Stimulated activated CD4-positive, alpha-beta T cell treated with anti-CD3 and anti-CD28 coated beads, TNF-alpha, amount 100 ng/mL, for 24 hours (primary cell): ENCODE results near the gene GREM2.

Experiments
- DNase-seq, 3 experiments: peaks; one replicate each; pipeline ENCODE4 v3.0.0-alpha.2; 2020; ENCODE audit warnings: low read depth in 3 of 3

The GREM2 gene

DNA sequence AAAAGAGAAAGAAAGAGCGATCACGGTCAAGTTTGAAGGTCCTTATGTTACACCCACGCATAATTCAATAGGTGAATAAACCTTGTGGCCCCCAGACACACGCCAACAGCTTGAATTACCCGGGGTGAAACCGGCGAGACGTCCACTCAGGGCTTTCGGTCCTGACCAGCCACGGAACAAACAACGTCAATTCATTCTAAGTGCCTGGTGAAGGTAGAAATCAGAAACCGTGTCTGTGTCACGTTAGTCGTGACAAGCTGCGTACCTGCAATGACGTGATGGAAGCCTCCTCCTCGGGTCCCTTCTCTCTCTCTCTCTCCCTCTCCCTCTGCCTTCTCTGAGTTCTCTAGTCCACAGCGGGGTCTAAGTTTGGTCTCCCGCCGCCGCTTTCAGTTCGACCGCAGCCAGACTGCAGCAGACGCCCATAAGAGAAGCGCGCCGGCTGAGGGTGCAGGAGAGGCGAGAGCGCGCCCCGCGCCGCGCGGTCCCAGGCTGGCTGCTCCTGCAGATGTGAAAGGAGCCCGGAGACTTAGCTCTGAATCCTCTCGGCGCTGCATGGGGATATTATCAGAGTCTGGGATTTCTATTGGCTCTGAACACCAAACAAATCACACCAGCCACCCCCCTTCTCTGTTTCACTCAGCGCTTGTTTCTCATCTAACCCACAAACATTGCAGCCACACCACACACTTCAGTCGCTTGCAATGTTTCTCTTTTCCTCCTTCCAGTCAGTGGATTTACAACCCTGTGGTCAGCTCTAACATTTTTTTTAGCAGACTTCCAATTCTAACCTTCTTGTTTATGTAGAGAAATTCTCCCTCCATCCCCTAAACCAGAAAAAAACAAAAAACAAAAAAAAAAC is at the start of gene GREM2:
TSS of gene GREM2 (minus strand) at position 537 of the 862 bp plus-strand sequence. CDS start 118,680 bp downstream, outside the sequence.
- peak in 2 of 3 experiments; percentile 7 to 23 for DNase-seq

DNA sequence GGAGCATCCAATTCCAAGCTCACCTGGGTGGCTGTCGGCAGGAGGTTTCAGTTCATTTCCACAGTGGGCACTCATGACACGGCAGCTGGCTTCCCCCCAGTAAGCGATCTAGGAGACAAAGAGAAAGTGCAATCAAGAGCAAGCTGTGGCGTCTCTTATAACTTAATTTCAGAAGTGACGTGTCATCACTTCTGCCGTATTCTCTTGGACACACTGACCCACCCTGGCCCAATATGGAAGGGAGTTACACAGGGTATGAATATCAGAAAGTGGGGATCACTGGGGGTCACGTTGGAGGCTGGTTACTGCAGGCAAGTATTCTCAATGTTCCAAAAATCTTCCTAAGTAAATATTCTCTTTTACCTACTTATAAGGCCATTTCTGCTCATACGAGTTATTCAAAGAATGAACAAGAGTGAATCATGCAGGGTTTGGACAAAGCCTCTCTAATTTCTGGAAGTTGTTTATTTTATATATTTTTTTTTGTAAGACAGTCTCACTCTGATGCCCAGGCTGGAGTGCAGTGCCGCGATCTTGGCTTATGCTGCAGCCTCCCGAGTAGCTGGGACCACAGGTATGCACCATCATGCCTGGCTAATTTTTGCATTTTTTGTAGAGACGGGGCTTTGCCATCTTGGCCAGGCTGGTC is 46.5 kb upstream of the GREM2 start:
- DNase-seq, result no peak

DNA sequence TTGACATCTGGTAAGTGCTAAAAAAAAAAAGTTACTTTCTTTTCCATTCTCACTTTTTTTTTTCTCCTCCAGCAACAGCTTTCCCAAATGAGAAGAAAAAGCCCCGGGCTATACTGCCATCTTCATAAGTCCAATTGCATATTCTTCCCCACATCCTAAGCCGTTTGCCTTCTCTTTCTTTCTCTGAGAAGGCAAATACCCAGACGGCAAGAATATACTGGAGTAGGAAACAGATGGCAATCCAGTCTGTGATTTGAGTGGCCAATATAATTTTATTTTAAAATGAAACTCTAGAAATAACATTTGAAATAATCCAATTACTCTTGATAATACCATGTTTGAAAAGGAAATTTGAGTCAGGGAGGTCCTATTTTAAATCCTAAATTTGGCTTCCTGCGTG is 44.6 kb upstream of the GREM2 start:
- DNase-seq, result no peak

DNA sequence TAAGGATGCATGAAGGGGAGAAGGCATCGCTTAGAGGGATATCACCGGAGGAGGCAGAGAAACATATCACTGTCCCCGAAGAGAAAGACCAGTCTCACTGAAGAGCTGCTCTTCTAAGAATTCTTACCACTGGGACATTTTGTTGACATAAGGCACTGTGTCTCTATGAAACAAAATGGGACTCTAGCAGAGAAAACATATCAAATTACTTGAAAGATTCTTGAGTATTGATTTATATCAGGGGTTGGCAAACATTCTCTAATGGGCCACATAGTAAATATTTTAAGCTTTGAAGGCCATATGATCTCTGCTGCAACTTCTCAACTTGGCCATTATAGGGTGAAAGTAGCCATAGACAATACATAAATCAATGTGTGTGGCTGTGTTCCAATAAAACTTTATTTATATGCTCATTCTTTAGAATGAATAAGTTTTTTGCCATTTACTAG is 41.0 kb upstream of the GREM2 start:
- no peak for DNase-seq

DNA sequence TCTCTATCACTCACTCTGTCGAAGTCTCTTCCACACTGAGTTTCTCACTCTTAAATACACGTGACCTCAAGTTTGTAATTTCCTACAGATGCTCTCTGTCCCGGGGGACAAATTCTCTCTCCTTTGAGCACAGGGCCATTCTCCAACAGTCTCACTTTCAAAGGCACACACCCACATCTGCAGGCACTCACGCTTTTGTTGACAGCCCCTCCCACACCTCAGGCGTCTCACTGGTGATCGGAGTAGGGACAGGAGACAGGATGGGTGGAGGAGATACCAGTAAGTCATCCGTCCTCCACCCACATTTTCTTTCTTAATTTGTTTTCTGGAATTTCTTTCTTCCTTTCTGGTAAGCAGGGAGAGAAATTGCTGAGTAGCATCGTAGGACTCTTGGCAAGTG is 40.6 kb upstream of the GREM2 start:
- DNase-seq, result no peak

DNA sequence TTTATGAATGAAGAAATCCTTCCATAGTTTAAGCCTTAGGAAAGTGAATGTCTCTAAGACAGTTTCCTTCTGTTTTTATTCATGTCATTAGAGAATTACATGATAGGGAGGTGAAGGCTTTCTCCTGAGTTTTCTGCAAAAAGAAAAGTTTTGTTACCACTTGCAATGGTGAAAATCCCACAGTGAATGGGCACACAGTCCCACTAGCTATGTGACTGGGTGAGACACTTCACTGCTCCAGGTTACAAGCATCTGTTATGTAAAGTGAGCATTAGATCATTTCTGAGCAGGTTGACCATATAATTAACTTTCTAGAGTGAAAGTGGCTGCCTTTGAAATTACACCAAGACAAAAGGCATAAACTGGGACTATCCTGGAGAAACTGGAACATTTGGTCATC is 38.9 kb upstream of the GREM2 start:
- DNase-seq, result no peak

DNA sequence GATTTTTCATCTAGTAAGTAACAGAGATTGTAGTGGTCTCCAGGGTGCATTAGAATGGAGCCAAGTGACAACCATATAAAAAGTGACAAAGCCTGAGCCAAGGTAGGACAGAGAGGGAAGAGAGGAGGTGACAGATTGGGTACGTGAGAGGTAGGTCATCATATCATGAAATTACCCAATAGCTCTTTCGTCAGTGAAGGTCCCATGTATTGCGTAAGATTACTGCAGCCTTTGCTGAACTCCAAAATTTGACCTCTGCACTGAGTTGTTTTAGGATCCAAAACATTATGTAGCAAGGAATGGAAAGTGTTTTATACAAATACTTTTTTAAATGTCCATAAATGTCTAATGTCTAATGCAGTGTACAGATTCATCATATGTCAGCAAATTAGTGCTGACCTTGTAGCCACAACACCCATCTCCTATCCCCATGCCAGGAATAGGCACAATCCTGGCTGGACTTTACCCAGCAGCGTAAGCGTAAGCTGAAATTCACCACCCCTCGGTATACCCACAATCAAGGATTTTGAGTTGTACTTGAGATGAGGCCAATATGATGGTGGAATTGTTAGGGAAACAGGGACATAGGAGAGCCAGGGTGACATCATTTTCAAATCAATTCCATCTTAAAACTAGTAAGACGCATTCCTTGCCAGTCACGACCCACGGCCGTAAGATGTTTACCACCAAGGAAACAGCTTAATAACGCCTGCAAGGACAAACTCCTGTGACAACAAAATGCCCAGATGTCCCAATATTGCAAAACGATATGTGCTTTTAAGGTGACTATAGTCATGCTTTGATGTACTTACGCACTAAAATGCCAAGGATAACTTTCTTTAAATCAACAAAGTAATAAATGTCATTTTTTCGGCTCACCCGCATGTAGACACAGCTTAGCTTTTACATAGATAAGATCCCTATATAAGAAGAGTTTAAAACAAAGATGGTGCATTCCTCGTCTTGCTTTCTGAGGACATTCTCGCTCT is 38.1 kb upstream of the GREM2 start:
- no peak for DNase-seq

DNA sequence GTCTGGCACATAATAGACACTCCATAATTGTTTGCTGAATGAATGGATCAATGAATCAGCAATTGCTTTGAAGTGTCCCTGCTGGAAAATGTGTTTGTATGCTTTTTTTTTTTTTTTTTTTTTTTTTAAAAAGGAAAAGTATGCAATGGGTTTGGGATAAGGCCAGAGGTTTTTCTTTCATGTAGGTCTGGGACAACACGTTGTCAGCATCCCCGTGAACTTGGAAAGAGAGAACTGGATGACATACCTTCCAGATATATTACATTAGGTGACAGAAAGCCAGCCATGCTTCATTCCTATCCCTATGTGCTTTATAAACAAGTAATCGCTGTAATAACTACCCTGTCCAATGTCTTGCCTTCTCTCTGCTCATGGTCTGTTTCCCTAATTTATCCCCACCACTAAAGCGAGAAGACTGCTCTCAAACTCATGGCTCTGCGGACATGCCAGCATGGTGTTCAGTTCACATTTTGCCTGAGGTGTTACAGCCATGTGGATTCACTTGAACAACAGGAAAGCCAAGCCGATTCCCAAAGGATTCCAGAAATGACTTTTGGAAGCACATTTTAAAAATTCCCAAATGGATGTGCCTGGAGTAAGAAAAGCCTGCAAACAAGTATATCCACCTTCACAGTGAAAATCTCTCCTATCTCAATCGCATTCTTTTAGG is 34.8 kb upstream of the GREM2 start:
- no peak for DNase-seq

DNA sequence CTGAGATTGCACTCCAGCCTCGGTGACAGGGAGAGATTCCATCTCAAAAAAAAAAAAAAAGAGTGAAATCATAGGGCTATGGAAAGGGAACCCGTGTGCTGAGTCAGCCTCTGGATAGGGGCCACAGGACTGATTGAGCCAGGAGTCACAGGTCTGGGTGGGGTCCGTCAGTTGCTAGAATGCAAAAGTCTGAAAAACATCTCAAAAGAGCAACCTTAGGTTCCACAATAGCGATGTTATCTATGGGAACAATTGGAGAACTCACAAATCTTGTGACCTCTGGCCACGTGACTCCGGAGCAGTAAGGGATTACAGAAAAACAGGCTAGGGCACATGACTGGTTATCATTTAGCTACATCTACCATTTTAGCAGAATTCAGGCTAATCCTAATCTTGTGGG is 32.8 kb upstream of the GREM2 start:
- DNase-seq, result no peak

DNA sequence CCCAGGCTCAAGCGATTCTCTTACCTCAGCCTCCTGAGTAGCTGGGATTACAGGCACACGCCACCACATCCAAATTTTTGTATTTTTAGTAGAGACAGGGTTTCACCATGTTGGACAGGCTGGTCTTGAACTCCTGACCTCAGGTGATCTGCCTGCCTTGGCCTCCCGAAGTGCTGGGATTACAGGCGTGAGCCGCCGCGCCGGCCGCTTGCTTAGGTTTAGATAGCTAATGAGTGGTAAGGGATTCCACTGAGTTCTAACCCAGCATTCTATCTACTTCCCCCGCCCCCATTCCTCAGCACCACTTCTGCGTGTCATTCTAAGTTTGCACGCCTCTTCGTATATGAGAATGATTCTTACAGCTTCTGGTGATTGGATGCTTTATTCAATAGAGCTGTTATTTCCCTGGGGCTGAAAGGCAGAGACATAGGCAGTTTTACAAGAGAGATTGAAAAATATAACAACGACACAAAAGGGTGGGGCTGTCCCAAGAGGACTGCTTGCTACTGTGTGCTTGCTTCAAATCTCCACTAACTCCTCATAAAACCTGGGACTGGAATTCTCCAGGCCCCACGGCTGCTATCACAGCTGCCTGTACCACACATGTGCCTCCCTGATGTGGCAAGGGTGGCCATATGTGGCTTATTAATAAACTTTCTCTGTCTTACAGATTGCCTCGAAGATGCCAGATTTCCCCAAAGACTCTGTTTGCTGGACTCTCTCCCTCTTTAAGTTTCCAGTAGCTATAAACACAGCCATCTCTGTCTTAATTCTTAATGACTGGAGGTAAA is 23.7 kb upstream of the GREM2 start:
- no peak for DNase-seq

DNA sequence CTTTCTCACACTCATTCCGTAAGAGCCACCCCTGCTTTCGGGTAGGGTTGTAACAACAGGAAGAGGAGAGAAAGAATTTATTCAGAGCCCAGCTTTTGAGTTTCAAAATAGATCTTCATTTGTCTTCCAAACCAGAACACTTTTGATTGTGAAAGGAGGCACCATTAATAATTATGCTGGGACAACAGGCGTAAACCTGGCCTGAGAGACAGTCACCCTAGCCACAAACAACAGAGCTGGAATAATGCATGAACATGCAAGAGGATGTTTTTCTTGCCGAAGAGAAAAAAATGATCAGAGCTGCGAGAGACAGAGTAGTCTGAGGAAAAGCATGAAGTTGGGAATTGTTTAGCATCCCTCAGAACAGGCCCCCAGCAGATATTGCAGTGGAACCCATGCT is 18.5 kb upstream of the GREM2 start:
- DNase-seq, result no peak

DNA sequence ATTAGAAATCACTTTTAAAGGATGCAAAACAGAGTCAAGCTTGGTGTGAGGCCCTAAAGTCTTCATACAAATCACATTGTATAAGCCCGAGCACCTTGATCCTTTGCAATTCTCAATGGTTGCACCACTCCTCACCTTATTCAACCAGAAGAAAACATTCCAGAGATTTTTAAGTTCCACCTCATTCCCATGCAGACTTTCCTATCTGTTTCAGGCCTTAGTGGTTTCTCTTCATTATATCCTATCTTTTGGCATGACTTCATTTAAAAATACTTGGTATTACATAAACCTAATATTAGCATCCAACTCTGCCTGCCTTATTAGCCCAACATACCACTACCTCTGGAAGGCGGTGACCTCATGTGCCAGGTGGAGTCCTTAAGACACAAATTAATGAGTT is 9.3 kb upstream of the GREM2 start:
- no peak for DNase-seq

DNA sequence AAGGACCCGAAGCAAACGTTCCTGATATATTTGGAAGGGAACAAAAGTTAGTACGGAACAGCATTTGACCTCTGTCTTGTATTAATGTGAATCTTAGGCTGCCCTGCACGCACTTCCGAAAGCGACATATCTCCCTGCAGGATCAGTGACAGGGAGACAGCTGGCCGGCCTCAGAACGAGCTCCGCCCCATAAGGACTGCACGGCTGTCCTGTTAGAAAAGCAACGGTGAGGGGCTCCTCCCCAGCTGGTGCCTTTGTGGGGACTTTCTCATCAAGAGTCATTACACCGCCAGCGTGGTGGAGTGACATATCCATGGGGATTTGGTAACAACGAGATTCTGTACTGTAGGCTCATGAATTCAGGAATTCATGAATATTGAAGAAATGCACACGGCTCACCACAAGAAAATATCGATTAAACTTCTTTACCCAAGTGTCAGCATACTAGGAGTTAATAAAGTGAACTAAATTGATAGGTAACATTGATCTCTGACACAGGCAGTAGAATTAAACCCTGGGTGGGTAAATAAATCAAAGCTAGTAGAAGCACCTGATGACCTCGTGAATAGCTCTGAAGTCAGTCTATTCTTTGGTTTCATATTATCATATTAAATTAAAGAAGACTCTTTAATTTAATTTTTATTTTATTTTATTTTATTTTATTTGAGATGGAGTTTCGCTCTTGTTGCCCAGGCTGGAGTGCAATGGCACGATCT is 8.1 kb upstream of the GREM2 start:
- DNase-seq, result no peak

DNA sequence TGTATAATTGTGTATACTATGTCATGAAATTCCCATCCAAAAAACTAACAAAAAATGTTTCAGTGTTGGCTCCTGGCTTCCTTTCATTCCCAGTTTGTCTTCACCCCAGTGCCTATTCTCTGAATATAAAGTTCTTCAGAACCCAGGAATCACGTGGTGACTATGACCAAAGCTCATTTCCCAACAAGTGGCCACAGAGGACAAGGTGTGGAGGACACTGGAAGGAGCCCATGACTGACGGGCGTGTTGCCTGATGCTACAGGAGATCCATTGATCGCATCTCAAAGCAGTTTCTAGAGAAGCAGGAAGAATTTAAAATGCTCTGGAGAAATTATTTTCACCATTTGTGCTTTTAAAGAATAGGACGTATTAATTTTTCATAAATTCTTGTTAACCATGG is 7.4 kb upstream of the GREM2 start:
- no peak for DNase-seq

DNA sequence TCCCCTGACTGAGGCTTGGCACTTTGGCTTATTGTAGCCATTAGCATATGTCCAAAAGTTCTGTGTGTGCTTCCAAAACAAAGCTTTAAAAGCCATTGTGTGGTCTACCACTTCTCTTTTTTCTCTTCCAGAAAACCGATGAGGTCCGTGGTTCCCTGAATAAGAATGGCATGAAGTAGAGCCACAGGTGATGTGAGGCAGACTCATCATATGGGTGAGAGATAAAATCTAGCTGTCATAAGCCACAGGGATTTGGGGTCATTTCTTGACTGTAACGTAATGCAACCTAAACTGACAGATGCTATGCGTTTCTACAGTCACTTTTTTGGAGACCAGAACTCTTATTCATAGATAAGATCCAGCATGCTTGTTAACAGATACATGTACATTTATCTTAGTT is 7.0 kb upstream of the GREM2 start:
- no peak for DNase-seq

DNA sequence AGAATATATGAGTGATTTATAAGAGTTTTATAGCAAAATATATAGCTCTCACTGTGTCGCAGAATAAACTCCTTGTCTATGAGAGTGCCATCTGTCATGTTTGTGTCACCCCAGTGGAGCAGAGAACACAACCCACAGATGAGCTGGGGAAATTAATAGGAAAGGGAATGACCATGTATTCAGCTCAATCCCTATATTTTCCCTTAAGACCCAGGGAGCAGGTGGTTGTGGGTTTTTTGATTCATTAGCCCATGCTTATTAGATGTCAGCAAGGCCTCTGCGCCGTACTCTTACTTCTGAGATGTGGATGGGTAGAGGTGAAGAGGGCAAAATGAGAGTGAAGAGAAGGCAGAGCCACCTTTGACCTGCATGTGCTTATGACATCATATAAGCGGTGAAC is 4.1 kb upstream of the GREM2 start:
- no peak for DNase-seq

DNA sequence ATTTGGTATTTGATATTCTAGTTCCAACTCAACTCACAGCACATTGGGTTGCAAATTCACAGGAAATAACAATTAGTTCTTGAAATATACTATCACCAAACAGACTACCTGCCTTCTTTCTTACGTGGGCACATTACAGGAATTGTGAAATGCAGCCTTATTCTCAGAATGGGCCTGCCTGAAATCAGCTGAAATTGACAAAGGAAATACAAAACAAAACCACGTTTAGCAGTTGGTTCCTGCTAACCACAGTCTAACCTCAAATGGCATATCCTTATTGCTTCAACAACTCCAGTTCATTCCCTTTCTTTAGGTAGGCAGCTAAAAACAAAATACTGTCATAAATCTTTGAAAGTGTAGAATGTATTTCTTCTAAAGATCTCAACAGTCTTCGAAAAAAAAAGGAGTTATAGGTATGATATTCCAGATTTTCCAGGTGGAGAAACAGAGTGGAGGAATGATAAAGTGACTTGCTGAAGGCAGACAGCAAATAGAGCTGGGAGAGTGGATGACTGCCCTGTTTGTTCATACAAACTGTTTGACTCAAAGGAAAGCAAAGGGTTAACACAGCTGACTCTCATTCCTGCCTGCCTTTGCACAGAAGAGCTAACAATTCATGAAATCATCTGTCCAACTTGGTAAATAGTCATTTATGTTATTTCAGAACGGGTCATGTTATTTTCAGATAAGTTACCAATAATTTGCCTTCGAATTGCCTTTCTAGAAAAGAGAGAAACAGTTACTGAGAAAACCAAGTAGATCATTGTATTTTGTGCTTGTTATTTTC is 1.6 kb upstream of the GREM2 start:
- no peak for DNase-seq

DNA sequence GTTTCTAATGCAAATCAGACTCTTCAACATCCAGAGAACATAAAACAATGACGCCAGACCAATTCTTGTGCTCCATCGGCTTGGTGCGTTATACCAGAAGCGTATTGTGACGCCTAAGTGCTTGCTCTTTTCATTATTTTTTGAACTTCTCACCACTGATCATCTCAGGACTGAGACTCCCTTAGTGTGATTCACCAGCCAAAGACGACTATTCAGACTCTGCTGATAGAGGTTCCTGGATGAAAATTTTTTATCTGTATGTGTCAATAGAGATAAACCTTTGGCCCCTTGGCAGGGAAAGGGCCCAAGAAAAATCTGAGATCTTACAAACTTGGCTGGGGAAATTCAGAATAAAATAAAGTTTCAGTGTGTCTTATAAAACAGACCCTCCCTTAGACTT is 856 bp upstream of the GREM2 start:
- DNase-seq, result no peak

DNA sequence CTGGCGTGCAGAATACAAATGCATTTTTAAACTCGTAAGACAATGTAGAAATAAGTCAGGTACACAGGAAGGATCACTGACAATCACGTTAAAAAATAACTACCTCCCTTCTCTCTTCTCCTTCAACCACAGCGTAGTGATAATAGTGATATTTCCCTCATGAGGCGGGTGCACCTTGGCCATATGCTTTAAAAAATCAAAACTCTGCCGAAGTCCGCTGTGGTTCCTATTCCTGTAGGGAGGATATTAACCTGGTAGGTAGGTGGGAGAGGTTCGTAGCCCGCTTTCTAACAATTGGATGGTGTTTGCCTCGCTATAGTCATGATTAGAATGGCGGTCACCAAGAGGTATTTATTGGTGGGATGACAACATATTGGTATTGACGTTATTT is 732 bp downstream of the GREM2 start:
- no peak for DNase-seq
